ENCODE data around the gene ADCY1. TPM values are rescaled to one million over a fixed set of nuclear protein-coding genes. Genes with fewer than 3 reads are reported as not detected.

ADCY1 gene
- total and polyA plus RNA-seq, 2 donors from 2014 or later = 2.9 to 3.7 TPM

DNA sequence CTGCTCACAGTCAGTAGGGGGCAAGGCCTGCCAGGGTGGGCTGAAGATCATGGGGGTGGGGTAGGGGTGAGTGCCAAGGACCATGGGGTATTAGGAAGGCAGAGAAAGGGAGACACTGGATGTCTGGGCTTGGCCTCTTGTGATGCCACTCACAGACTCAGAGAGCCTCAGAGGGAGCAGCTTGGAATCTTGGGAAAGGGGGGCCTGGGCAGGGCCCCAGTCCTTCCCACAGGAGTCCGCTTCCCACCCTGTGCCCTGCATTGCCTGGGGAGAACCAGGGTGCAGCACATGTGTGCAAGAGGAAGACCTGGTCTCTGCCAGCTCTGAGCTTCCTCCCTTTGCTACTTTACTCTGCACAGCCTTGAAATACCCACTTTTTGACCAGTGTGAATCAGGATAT is 4.3 kb downstream of the ADCY1 start:
- intact Hi-C loops (cut with DNase I) = no loop called here
- Histone ChIP-seq H3K9ac (ENCODE audit: low read length in 3 of 3) (no peak overlapping the region), H3K4me1 (ENCODE audit: control insufficient read depth in 2 of 3, insufficient read depth in 2 of 3, low read depth in 1 of 3, low read length in 3 of 3) (peaks cover 0 to 16% (median 0%) of the 10 kb centered on the region in 3 donors), H3K9me3 (ENCODE audit: control insufficient read depth in 2 of 3, insufficient read depth in 1 of 3, low read length in 3 of 3) (no peaks in the 10 kb centered on the region), H3K4me3 (ENCODE audit: low read length in 3 of 3) (no peak overlapping the region), H3K36me3 (ENCODE audit: control insufficient read depth in 2 of 3, insufficient read depth in 3 of 3, low read length in 3 of 3) (no peaks in the 10 kb centered on the region), H3K27me3 (ENCODE audit: control insufficient read depth, insufficient read depth, low read length) (peaks cover 3% of the 10 kb centered on the region), H3K27ac (ENCODE audit: low read depth in 2 of 2, low read length in 2 of 2) (no peak overlapping the region)
- TF ChIP-seq, protein P1, sequence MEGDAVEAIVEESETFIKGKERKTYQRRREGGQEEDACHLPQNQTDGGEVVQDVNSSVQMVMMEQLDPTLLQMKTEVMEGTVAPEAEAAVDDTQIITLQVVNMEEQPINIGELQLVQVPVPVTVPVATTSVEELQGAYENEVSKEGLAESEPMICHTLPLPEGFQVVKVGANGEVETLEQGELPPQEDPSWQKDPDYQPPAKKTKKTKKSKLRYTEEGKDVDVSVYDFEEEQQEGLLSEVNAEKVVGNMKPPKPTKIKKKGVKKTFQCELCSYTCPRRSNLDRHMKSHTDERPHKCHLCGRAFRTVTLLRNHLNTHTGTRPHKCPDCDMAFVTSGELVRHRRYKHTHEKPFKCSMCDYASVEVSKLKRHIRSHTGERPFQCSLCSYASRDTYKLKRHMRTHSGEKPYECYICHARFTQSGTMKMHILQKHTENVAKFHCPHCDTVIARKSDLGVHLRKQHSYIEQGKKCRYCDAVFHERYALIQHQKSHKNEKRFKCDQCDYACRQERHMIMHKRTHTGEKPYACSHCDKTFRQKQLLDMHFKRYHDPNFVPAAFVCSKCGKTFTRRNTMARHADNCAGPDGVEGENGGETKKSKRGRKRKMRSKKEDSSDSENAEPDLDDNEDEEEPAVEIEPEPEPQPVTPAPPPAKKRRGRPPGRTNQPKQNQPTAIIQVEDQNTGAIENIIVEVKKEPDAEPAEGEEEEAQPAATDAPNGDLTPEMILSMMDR (IDR thresholded peaks at IDR 0.05; ENCODE audit: borderline replicate concordance, extremely low read depth, insufficient read depth) = no peak
- peak in 1 of 5 donors; percentile 19 for DNase-seq
- FAIRE-seq = no peak

DNA sequence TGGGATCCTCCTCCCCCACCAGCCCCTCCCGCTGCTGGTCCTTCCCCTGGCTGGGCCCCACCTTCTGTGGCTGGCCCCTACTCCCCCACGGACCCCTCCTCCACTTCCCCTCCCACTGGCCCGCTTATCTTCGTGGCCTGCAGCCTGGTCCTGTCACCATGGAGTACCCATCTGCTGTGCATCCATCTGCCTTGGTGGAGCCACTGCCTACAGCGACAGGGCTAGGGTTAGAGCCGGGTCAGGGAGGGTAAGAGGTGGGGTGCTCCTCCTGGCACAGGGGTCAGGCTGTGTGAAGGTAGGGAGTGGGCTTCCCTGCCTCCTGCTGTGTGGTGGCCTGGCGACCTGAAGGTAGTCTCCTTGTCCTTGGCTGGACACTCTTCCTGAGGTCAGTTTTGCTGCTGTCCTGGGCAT is 5.2 kb downstream of the ADCY1 start:
- intact Hi-C loops (cut with DNase I) = no loop called here
- DNase-seq (peak in 3 of 5 donors; percentile 27 to 64 (median 43)), FAIRE-seq (no peak)
- Histone ChIP-seq H3K9ac (ENCODE audit: low read length in 3 of 3) (no peak overlapping the region), H3K4me1 (ENCODE audit: control insufficient read depth in 2 of 3, insufficient read depth in 2 of 3, low read depth in 1 of 3, low read length in 3 of 3) (peaks cover 0 to 16% (median 0%) of the 10 kb centered on the region in 3 donors), H3K27me3 (ENCODE audit: control insufficient read depth, insufficient read depth, low read length) (peaks cover 3% of the 10 kb centered on the region), H3K4me3 (ENCODE audit: low read length in 3 of 3) (no peak overlapping the region), H3K36me3 (ENCODE audit: control insufficient read depth in 2 of 3, insufficient read depth in 3 of 3, low read length in 3 of 3) (no peaks in the 10 kb centered on the region), H3K27ac (ENCODE audit: low read depth in 2 of 2, low read length in 2 of 2) (no peak overlapping the region), H3K9me3 (ENCODE audit: control insufficient read depth in 2 of 3, insufficient read depth in 1 of 3, low read length in 3 of 3) (no peaks in the 10 kb centered on the region)
- TF ChIP-seq, protein P1 (IDR thresholded peaks at IDR 0.05; ENCODE audit: borderline replicate concordance, extremely low read depth, insufficient read depth) = no peak

DNA sequence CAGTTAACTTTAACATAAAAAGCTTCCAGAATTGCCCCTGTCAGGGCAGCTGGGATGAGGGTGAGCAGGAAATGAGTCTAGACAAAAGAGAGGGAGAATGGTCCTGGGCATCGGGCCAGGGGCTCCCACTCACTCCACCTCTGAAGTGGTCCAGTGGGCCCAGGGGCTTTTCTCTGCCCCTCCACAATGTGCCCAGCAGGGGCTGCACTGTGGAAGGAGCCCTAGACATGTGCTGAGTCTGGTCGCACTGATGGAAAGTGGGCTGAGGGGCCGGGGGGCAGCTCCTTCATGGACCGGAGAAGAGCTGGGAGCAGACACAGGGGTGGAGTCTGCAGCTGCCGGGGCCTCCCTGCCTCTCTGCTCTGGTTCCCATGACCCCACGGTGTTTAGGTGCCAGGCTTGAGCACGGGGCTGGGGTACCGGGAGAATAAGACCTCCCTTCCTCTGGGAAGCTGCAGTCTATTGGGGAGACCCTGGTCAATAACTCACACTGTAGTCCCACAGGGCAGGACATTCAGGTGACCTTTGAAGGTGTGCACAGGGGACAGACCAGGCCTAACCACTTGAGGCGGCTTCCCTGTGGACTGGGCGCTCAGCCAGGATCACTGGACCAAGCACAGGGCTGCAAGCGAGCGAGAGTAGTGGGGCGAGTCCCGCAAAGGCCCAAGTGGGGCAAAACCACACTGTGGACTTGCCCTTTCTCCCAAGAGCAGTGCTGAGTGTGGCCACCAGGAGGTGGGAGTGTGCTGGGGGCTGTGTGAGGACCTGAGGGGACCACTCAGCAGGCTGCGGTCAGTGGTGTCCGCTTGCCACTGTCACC is 6.1 kb downstream of the ADCY1 start:
- Histone ChIP-seq H3K9me3 (ENCODE audit: control insufficient read depth in 2 of 3, insufficient read depth in 1 of 3, low read length in 3 of 3) (no peaks in the 10 kb centered on the region), H3K4me1 (ENCODE audit: control insufficient read depth in 2 of 3, insufficient read depth in 2 of 3, low read depth in 1 of 3, low read length in 3 of 3) (peaks cover 0 to 11% (median 0%) of the 10 kb centered on the region in 3 donors), H3K9ac (ENCODE audit: low read length in 3 of 3) (no peak overlapping the region), H3K36me3 (ENCODE audit: control insufficient read depth in 2 of 3, insufficient read depth in 3 of 3, low read length in 3 of 3) (no peaks in the 10 kb centered on the region), H3K27me3 (ENCODE audit: control insufficient read depth, insufficient read depth, low read length) (peaks cover 3% of the 10 kb centered on the region), H3K4me3 (ENCODE audit: low read length in 3 of 3) (no peak overlapping the region), H3K27ac (ENCODE audit: low read depth in 2 of 2, low read length in 2 of 2) (no peak overlapping the region)
- DNase-seq = peak in 3 of 5 donors; percentile 8 to 75 (median 49)
- intact Hi-C loops (cut with DNase I) = no loop called here
- TF ChIP-seq, protein P1 (IDR thresholded peaks at IDR 0.05; ENCODE audit: borderline replicate concordance, extremely low read depth, insufficient read depth) = no peak
- FAIRE-seq = no peak
